OCI-LY7 (cell line): ENCODE results near the gene MYCBPAP.

Experiments
- EZH2phosphoT487 ChIP-seq: fragments of 200-600 bp; sonication (generic); IDR thresholded peaks from 2 replicates; pipeline ENCODE4 v1.6.1; 2018; ENCODE audit warnings: low read depth, borderline replicate concordance, mild to moderate bottlenecking, mixed run types, antibody characterized with exemption, low read length, moderate library complexity, mixed read lengths
- TF ChIP-seq, protein P1 (sequence below): fragments of 200-600 bp; sonication (generic); conservative IDR thresholded peaks from 2 replicates; pipeline ENCODE4 v1.5.1; 2014; ENCODE audit warnings: mild to moderate bottlenecking, antibody characterized with exemption, low read length, moderate library complexity, mixed read lengths

DNA sequence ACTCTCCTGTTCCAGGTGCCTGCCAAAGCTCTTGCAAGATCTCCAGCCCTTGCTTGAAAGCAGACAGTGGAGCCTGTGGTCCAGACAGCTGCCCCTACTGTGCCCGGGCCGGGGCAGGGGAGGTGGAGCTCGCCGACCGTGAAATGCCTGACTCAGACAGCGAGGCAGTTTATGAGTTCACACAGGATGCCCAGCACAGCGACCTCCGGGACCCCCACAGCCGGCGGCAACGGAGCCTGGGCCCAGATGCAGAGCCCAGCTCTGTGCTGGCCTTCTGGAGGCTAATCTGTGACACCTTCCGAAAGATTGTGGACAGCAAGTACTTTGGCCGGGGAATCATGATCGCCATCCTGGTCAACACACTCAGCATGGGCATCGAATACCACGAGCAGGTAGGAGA, 69.9 kb downstream of the MYCBPAP start:
- TF ChIP-seq, protein P1, sequence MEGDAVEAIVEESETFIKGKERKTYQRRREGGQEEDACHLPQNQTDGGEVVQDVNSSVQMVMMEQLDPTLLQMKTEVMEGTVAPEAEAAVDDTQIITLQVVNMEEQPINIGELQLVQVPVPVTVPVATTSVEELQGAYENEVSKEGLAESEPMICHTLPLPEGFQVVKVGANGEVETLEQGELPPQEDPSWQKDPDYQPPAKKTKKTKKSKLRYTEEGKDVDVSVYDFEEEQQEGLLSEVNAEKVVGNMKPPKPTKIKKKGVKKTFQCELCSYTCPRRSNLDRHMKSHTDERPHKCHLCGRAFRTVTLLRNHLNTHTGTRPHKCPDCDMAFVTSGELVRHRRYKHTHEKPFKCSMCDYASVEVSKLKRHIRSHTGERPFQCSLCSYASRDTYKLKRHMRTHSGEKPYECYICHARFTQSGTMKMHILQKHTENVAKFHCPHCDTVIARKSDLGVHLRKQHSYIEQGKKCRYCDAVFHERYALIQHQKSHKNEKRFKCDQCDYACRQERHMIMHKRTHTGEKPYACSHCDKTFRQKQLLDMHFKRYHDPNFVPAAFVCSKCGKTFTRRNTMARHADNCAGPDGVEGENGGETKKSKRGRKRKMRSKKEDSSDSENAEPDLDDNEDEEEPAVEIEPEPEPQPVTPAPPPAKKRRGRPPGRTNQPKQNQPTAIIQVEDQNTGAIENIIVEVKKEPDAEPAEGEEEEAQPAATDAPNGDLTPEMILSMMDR = no peak
- no peak for TF ChIP-seq EZH2phosphoT487
